ENCODE results near the gene COL13A1.

COL13A1 gene

GRCh38 chr10:69789164-69789576 is 12.5 kb upstream of the COL13A1 start:
- in situ Hi-C loops (cut with HindIII; ENCODE audit: low sequenced_read_pairs) = no loop called here

- in situ Hi-C loops (cut with HindIII; ENCODE audit: low sequenced_read_pairs) = loop anchor here (5.0 to 10.0 kb wide), 3 partner anchors 45 to 227 kb away; no protein-coding TSS in a partner anchor
Observed at GRCh38 chr10:69791812-69792211, 9.9 kb upstream of the COL13A1 start.

DNA sequence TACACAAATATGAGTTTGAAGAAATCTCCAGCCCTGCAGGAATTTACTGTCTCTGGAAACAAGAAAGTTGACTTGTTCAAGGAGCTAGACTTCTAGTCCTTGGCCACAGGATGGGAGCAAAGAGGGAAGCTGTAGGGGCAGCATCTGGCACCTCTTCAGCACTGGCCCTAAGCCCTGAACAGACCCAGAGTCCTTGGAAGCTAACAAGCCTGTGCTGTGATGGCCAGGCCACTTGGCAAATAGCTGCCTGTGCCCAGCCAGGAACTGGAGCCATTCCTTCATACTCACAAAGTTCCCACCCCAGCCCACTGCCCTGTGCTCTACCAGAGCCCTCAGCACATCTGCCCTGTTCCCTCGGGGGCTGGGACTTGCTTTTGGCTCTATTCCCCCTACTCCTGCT is 9.4 kb upstream of the COL13A1 start:
- in situ Hi-C loops (cut with HindIII; ENCODE audit: low sequenced_read_pairs) = loop anchor here (5.0 to 10.0 kb wide), 3 partner anchors 45 to 228 kb away; no protein-coding TSS in a partner anchor

- in situ Hi-C loops (cut with HindIII; ENCODE audit: low sequenced_read_pairs) = loop anchor here (5.0 to 10.0 kb wide), 3 partner anchors 47 to 230 kb away; no protein-coding TSS in a partner anchor
Observed at GRCh38 chr10:69794673-69795072, 7.0 kb upstream of the COL13A1 start.

DNA sequence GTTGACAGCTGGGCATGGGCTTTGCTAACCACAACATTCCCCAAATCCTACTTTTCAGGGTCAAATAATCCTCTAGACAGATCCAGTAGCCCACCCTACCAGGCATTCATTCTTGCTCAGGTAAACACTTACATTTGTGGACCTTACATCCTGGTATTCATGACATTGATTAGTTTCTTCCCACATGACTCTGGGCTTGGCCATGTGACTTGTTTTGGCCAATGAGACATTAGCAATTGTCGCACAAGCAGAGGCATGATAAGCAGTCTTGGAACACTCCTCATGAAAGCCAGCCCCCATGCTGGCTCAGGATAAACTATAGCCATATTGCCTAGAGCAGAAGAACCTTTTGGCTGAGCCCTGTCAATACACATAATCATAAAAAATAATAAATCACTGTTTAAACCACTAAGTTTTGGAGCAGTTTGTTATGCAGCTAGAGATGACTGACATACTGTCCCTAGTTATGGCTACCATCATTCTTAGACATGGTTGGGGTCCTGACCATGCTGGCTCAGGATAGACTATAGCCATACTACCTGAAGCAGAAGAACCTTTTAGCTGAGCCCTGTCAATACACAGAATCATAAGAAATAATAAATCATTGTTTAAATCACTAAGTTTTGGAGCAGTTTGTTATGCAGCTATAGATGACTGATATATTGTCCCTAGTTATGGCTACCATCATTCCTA is 6.3 kb upstream of the COL13A1 start:
- in situ Hi-C loops (cut with HindIII; ENCODE audit: low sequenced_read_pairs) = loop anchor here (10.0 kb wide), 2 partner anchors 149 to 231 kb away; no protein-coding TSS in a partner anchor

DNA sequence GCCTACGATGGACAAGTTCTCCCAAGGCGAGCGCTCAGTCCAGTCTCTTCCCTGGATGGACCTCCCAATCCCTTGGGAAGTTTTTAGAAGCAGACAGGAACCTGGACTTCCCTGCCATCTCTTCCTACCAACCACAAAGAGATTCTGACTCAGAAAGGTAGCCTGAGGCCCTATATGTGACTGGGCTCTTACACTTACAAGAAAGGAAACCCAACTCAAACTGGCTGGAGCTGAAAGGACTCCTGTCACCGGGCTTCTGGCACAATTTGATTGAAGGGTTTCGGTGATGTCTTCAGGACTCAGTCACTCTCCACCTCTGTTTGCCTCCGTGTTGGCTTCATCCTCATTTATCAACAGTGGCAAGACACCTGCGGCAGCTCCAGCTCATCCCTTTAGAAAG is 3.7 kb upstream of the COL13A1 start:
- in situ Hi-C loops (cut with HindIII; ENCODE audit: low sequenced_read_pairs) = loop anchor here (10.0 kb wide), 2 partner anchors 147 to 233 kb away; no protein-coding TSS in a partner anchor

GRCh38 chr10:69800109-69800508 is 1.6 kb upstream of the COL13A1 start:
- in situ Hi-C loops (cut with HindIII; ENCODE audit: low sequenced_read_pairs) = no loop called here

- in situ Hi-C loops (cut with HindIII; ENCODE audit: low sequenced_read_pairs) = no loop called here
Observed at GRCh38 chr10:69800665-69801064, 1.0 kb upstream of the COL13A1 start.

DNA sequence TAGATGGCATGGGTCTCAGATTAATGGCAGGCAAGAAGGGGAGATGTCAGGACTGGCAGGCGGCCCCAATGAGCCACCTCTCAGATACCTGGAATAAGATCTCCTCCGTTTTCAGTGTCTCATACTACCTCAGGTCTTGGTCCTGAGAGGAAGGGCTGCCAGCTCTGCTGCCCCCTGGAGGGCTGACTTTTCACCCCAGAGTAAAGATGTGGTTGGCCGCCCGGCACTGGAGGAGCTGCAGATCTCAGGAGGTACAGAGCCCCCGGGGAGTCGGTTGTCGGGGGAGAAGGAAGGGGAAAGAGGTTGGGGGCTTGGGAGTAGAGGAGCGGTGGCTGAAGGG is 642 bp upstream of the COL13A1 start:
- in situ Hi-C loops (cut with HindIII; ENCODE audit: low sequenced_read_pairs) = no loop called here

DNA sequence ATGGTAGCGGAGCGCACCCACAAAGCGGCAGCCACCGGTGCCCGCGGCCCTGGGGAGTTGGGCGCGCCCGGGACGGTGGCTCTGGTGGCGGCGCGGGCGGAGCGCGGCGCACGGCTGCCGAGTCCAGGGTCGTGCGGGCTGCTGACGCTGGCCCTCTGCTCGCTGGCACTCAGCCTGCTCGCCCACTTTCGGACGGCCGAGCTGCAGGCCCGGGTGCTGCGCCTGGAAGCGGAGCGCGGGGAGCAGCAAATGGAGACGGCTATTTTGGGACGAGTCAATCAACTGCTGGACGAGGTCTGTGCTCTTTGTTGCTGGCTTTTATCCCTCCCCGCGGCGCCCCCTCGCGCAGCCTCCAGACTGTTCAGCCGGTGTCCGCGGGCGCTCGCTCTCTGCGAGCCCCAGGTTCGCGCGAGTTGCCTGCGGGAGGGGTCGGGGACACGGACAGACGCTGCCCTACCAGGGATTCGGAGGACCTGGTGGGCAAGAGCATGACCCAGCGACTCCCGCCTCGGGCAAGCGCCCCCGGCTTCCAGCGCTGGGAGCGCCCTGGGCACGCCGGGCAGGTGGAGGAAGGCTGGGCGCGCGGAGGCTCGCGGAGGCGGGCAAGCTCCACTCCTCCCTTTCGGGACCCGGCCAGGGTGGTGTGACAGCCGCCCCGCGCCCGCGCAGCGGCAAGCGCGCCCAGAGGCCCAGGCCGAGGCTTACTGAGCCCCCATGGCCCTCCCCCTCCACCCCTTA is 887 bp downstream of the COL13A1 start:
- in situ Hi-C loops (cut with HindIII; ENCODE audit: low sequenced_read_pairs) = no loop called here

DNA sequence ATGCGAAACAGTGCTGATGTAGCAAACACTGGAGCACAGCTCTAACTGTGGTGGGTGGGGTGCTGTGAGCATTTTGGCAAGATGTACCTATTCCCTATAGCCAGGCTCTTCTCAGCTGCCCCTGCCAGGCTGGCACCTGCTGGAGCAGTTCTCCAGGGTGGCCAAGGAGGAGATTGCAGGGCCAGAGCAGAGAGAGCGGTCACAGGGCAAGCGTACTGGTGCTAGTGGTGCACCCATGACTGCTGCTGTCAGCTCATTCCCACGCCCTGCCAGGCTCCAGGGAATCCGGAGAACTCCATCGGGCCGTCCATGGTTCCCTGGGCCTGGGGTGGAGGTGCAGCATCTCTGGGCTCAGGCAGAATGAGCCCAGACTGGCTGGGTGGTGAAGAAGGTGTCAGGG is 2.1 kb downstream of the COL13A1 start:
- in situ Hi-C loops (cut with HindIII; ENCODE audit: low sequenced_read_pairs) = no loop called here

DNA sequence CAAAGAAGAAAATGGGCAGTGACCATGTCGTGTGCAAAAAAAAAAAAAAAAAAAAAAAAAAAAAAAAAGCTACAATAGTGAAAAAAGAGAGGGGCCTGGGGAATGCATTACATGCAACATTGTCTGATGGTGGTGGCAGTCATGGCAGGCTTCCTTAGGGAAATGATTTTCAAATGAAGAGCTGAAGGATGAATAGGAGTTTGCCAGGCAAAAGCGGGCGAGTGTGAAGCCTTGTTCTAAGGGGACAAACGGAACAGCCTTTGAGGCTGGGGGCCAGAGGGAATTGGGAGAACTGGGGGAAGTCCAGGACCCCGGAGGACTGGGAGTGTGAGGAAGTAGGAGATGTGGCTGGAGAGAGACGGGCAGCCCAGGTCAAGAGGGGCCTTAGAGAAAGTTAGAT is 3.1 kb downstream of the COL13A1 start:
- in situ Hi-C loops (cut with HindIII; ENCODE audit: low sequenced_read_pairs) = no loop called here

DNA sequence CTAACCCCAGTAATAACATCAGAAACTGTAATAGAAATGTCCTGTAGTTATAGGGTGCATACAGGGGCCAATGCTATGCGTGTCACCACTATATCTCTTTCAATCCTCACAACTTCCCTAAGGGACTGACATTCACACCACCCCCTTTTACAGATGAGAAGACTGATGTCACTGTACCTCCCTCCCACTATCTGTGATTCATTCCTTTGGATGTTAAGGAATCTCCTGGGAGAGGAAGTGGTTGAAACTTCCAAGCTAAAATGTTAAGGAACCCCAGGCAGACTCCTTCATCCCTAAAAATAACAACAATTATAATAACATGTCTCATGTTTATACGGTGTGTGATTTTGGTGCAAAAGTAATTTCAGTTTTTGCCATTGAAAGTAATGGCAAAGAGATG is 5.4 kb downstream of the COL13A1 start:
- in situ Hi-C loops (cut with HindIII; ENCODE audit: low sequenced_read_pairs) = no loop called here

DNA sequence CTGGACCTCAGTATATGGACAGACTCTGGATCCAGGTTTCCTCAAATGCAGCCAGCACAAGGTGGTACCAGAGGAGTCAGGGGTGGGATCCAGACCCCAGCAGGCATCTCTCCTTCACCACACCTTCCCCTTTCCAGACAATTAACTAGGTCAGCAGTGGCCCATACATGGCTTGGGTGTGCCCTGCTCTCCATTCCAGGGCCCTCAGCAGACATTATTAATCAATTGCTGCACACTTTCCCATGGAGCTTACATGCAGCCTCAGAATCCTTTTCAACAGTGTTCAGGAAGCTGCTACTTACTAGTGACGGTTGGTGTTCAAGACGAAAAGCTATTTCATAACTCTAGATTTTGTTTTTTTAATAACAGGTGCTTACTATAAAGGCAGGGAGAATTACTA is 6.0 kb downstream of the COL13A1 start:
- in situ Hi-C loops (cut with HindIII; ENCODE audit: low sequenced_read_pairs) = no loop called here

DNA sequence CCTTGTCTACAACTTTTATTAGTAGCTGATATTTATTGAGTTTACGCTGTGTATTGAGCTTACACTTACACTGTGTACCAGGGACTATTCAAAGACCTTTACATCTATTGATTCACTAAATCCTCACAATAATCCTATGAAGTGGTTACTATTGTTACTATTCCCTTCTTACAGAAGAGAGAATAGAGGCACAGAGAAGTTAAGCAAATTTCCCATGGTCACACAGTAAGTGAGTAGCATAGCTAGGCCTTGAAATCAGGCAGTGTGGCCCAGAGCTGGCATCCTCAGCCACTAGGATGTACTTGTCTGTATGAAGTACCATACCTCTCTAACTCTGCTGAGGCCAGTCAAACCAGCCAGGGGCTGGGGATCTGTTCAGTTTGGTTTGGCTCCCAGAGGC is 7.6 kb downstream of the COL13A1 start:
- in situ Hi-C loops (cut with HindIII; ENCODE audit: low sequenced_read_pairs) = no loop called here

GRCh38 chr10:69810097-69810496 is 8.4 kb downstream of the COL13A1 start:
- in situ Hi-C loops (cut with HindIII; ENCODE audit: low sequenced_read_pairs) = no loop called here

- in situ Hi-C loops (cut with HindIII; ENCODE audit: low sequenced_read_pairs) = no loop called here
Observed at GRCh38 chr10:69810675-69811397, 9.1 kb downstream of the COL13A1 start.

DNA sequence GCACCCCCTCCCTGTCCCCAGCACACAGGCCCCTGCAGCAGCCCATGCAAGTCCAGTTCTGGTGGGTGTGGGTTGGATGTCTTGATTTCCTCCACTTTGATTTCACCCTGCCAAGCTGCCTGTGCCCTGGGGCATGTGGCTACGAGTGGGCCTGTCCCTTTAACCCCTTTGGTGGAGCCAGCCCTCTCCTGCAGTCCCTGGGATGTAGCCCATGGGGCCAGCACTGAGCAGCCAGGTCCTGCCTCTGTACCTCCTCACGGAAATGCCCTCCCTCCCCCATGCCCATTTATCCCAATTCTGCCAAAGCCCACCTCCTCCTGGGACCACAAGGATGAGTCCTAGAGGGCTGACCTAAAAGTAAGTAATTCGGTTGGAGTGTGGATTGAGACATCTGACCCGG is 11.9 kb downstream of the COL13A1 start:
- in situ Hi-C loops (cut with HindIII; ENCODE audit: low sequenced_read_pairs) = no loop called here

DNA sequence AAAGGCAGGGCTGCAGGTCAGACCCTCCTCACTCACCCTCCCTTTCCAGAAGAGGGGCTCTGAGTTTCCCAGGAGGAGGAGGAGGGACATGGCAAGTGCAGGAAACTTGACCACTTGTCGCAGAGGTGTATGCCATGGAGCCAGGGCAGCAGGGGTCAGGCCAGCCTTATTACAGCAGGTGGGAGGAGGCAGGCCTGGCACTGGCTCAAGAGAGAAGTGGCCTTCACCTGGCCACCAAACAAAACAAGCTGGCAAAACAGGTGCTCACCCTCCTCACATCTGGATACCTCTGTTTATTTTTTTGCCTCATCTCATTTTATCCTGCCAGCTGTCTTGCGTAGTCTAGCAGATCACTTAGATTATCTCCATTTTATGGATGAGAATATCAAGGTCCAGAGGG is 12.5 kb downstream of the COL13A1 start:
- in situ Hi-C loops (cut with HindIII; ENCODE audit: low sequenced_read_pairs) = no loop called here

DNA sequence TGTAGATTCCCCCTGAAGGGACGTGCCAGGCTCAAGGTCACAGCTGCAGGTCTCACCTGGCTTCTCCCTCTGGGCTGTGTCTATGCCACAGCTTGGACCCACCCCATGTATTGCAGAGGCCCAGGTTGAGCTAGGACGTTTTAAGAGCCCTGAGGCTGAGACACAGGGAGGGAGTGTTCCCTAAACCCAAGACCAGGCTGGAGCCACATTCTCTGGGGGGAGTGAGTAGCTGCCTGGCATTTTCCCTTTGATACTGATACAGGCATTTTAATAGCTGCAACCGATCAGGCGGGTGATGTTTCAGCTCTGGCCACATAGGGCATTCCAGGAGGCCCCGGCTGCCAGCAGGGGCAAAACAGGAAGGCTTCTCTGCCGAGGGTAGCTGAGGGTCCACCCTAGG is 13.4 kb downstream of the COL13A1 start:
- in situ Hi-C loops (cut with HindIII; ENCODE audit: low sequenced_read_pairs) = no loop called here

- in situ Hi-C loops (cut with HindIII; ENCODE audit: low sequenced_read_pairs) = no loop called here
Observed at GRCh38 chr10:69816521-69816920, 14.8 kb downstream of the COL13A1 start.

All from DLD1 (cell line).